Measurements from ENCODE around the gene UBE3B.

DNA sequence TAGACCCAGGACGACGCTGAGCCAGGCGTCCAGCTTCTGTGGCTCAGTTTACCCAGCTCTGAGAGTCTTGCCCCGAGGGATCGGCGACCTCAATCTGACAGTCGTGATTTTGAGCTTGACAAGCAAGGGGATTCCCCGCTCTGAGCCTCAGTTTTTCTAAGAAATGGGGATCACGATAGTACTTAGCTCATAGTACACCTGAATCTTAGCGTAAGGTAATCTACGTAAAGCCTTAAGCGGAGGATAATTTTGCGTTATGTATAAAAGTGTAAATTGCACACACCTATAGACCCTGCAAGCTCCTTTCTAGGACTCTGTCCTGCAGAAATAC, 96.4 kb downstream of the UBE3B start:
- TF ChIP-seq, protein P1, sequence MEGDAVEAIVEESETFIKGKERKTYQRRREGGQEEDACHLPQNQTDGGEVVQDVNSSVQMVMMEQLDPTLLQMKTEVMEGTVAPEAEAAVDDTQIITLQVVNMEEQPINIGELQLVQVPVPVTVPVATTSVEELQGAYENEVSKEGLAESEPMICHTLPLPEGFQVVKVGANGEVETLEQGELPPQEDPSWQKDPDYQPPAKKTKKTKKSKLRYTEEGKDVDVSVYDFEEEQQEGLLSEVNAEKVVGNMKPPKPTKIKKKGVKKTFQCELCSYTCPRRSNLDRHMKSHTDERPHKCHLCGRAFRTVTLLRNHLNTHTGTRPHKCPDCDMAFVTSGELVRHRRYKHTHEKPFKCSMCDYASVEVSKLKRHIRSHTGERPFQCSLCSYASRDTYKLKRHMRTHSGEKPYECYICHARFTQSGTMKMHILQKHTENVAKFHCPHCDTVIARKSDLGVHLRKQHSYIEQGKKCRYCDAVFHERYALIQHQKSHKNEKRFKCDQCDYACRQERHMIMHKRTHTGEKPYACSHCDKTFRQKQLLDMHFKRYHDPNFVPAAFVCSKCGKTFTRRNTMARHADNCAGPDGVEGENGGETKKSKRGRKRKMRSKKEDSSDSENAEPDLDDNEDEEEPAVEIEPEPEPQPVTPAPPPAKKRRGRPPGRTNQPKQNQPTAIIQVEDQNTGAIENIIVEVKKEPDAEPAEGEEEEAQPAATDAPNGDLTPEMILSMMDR (IDR thresholded peaks at IDR 0.05): no peak
- TF ChIP-seq POLR2A (IDR thresholded peaks at IDR 0.05): no peak
